Stomach (tissue), 9 donors: ENCODE data around the gene ASTN1. TPM values are rescaled to one million over a fixed set of nuclear protein-coding genes. Genes with fewer than 3 reads are reported as not detected.

Experiments
- DNase-seq, 2 donors: peaks; one replicate each; pipeline versions ENCODE4 v3.0.0 to v3.0.0-alpha.2; 2013 to 2019
- H3K27ac ChIP-seq, 5 donors: fragments of 200-600 bp in 4 of 5; sonication (generic) in 4 of 5; one replicate each; pipeline ENCODE4 v1.5.1; 2013 to 2019; ENCODE audit warnings: mild to moderate bottlenecking in 1 of 5, moderate library complexity in 1 of 5
- H3K27me3 ChIP-seq, 3 donors: fragments of 200-600 bp; sonication (generic); one replicate each; pipeline ENCODE4 v1.5.1; 2017 to 2019; ENCODE audit warnings: mixed run types in 1 of 3
- H3K36me3 ChIP-seq, 4 donors: fragments of 200-600 bp; sonication (generic); 1 replicate in 3 of 4; 2 replicates in 1 of 4; pipeline ENCODE4 v1.5.1; 2016 to 2019
- H3K4me1 ChIP-seq, 4 donors: fragments of 200-600 bp; sonication (generic); one replicate each; pipeline ENCODE4 v1.5.1; 2016 to 2019
- H3K4me3 ChIP-seq, 4 donors: fragments of 200-600 bp; sonication (generic) in 3 of 4; one replicate each; pipeline ENCODE4 v1.5.1; 2016 to 2019; ENCODE audit warnings: mild to moderate bottlenecking in 1 of 4
- H3K9me3 ChIP-seq, 4 donors: fragments of 200-600 bp; sonication (generic); one replicate each; pipeline ENCODE4 v1.5.1; 2016 to 2019
- EP300 ChIP-seq: sonication (generic); formaldehyde crosslinking; IDR thresholded peaks from one replicate; pipeline ENCODE4 v1.6.1; 2017; ENCODE audit warnings: antibody characterized with exemption
- POLR2A ChIP-seq, 4 donors: fragments of 450-650 bp; IDR thresholded peaks; one replicate each; pipeline ENCODE4 v1.6.1; 2016; ENCODE audit warnings: antibody characterized with exemption in 4 of 4, control low read depth in 2 of 4, mild to moderate bottlenecking in 1 of 4, moderate library complexity in 1 of 4
- POLR2AphosphoS5 ChIP-seq, 3 donors: sonication (generic); formaldehyde crosslinking; IDR thresholded peaks; one replicate each; pipeline ENCODE4 v1.6.1; 2016; ENCODE audit warnings: antibody characterized with exemption in 3 of 3
- WGBS, 5 donors: extraction: QIAGEN DNeasy Blood & Tissue Kit in 3 of 5; methylation state at CpG; one replicate each; pipeline versions ENCODE4 v1.1.5 to v1.1.7; 2013 to 2018; 5-methylcytosine and 5-hydroxymethylcytosine counted together
- intact Hi-C: fragments of 100-400 bp; cut with DNase I; formaldehyde crosslinking; loops from one replicate; pipeline ENCODE4 v1.15.1; 2023; ENCODE audit warnings: low total_unique reads
- polyA plus RNA-seq, 3 donors: library from polyadenylated mRNA; stranded (reverse); fragments of 200-250 nt; gene quantifications; one replicate each; pipeline ENCODE4 v1.2.3, GENCODE V29; 2013
- total RNA-seq, 5 donors: library from RNA; depleted of rRNA; stranded (reverse); fragments of >200 nt; gene quantifications; one replicate each; pipeline versions ENCODE4 v1.1.0 to v1.2.3, GENCODE V29; 2014 to 2016
- TF ChIP-seq, protein P1 (sequence below), 7 experiments: fragments of 450-650 bp in 4 of 7; fragments of 200-600 bp in 3 of 7; sonication (generic) in 3 of 7; IDR thresholded peaks; one replicate each; pipeline ENCODE4 v1.5.1; 2016 to 2019; ENCODE audit warnings: antibody characterized with exemption in 7 of 7, control low read depth in 2 of 7, mild to moderate bottlenecking in 1 of 7
- donor health status: healthy with polysubstance abuse.
- donor health status: Bipolar disorder and iron deficiency.
- donor health status: healthy.

The ASTN1 gene
- total and polyA plus RNA-seq, 8 donors = 0.13 to 2.4 (median 0.51) TPM; not detected in 4

DNA sequence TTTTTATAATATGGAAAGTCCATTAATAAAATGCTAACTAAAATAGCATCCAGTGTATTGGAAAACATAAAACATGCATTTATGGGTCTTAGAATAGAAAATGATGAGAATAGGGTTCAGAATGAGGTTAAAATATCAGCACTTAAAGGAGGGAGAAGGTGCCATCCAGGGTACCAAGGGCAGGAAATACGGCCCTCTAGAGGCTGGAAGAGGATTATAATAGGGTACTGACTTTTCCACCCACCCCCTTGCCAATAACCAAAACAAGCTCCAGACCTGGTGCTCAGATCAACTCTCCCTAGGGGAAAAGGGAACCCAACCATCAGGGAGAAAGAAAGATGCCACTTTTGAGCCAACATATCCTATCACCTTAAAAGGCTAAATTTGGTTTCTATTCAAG, 26.7 kb downstream of the ASTN1 start:
- Histone ChIP-seq H3K4me3 (no peak overlapping the region), H3K4me1 (no peaks in the 10 kb centered on the region), H3K36me3 (no peaks in the 10 kb centered on the region), H3K27me3 (no peaks in the 10 kb centered on the region), H3K27ac (no peak overlapping the region), H3K9me3 (no peaks in the 10 kb centered on the region)
- intact Hi-C loops = no loop called here
- no peak for TF ChIP-seq POLR2AphosphoS5 (IDR thresholded peaks at IDR 0.05)
- no peak for TF ChIP-seq POLR2A (IDR thresholded peaks at IDR 0.05)
- no peak for TF ChIP-seq EP300
- TF ChIP-seq, protein P1, sequence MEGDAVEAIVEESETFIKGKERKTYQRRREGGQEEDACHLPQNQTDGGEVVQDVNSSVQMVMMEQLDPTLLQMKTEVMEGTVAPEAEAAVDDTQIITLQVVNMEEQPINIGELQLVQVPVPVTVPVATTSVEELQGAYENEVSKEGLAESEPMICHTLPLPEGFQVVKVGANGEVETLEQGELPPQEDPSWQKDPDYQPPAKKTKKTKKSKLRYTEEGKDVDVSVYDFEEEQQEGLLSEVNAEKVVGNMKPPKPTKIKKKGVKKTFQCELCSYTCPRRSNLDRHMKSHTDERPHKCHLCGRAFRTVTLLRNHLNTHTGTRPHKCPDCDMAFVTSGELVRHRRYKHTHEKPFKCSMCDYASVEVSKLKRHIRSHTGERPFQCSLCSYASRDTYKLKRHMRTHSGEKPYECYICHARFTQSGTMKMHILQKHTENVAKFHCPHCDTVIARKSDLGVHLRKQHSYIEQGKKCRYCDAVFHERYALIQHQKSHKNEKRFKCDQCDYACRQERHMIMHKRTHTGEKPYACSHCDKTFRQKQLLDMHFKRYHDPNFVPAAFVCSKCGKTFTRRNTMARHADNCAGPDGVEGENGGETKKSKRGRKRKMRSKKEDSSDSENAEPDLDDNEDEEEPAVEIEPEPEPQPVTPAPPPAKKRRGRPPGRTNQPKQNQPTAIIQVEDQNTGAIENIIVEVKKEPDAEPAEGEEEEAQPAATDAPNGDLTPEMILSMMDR (IDR thresholded peaks at IDR 0.05) = no peak
- WGBS, 5 donors = 30 to 68% (median 33%) methylated on average over 1 of the region's 1 CpG
- no peak for DNase-seq

- intact Hi-C loops = no loop called here
- Histone ChIP-seq H3K4me3 (no peak overlapping the region), H3K9me3 (no peaks in the 10 kb centered on the region), H3K4me1 (no peaks in the 10 kb centered on the region), H3K27me3 (no peaks in the 10 kb centered on the region), H3K27ac (no peak overlapping the region), H3K36me3 (no peaks in the 10 kb centered on the region)
- 50 to 68% (median 62%) methylated on average over 4 of the region's 4 CpGs for WGBS, 5 donors
- no peak for DNase-seq
- TF ChIP-seq EP300 = no peak
- no peak for TF ChIP-seq POLR2AphosphoS5 (IDR thresholded peaks at IDR 0.05)
- TF ChIP-seq POLR2A (IDR thresholded peaks at IDR 0.05) = no peak
- TF ChIP-seq, protein P1 (IDR thresholded peaks at IDR 0.05) = no peak
Measured at GRCh38 chr1:177135250-177135649, 29.3 kb downstream of the ASTN1 start.

GRCh38 chr1:177133977-177134538, 30.5 kb downstream of the ASTN1 start:
- DNase-seq = no peak
- WGBS, 5 donors = 68 to 74% (median 70%) methylated on average over 4 of the region's 4 CpGs
- Histone ChIP-seq H3K9me3 (no peaks in the 10 kb centered on the region), H3K4me3 (no peak overlapping the region), H3K27me3 (no peaks in the 10 kb centered on the region), H3K27ac (no peak overlapping the region), H3K4me1 (no peaks in the 10 kb centered on the region), H3K36me3 (no peaks in the 10 kb centered on the region)
- TF ChIP-seq EP300 = no peak
- no peak for TF ChIP-seq POLR2AphosphoS5 (IDR thresholded peaks at IDR 0.05)
- TF ChIP-seq, protein P1 (IDR thresholded peaks at IDR 0.05) = no peak
- intact Hi-C loops = no loop called here

DNA sequence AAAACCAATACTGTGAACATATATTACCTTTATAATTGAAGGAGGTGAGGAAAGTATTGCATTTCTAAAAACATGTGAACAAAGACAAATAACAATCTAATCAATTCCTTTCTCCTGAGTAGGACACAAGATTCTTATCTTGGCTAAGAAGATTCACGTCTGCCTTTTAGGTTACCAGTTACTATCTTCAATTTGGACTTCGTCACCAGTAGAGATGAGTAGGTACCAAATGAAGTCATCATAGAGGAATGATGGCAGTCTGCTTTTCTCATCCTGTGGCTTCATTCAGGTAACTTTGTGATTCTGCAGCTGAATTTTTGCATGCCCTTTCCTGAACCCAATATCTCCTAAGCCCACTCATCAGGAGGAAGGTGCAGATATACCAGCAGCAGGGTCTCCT, 32.4 kb downstream of the ASTN1 start:
- H3K36me3 ChIP-seq = no peaks in the 10 kb centered on the region
- TF ChIP-seq, protein P1 (IDR thresholded peaks at IDR 0.05) = no peak
- TF ChIP-seq POLR2AphosphoS5 (IDR thresholded peaks at IDR 0.05) (no peak), EP300 (no peak), POLR2A (IDR thresholded peaks at IDR 0.05) (no peak)
- DNase-seq = no peak
- H3K9me3 ChIP-seq = no peaks in the 10 kb centered on the region
- WGBS, 5 donors = 66 to 77% (median 69%) methylated on average over 2 of the region's 2 CpGs
- no peak overlapping the region for H3K4me3 ChIP-seq
- intact Hi-C loops = no loop called here
- no peaks in the 10 kb centered on the region for H3K4me1 ChIP-seq
- H3K27me3 ChIP-seq = no peaks in the 10 kb centered on the region
- no peak overlapping the region for H3K27ac ChIP-seq
